ENCODE measurements around the gene ERG.

ERG gene

GRCh38 chr21:38356883-38357625 is 141.2 kb downstream of the ERG start:
- DNase-seq (ENCODE audit: low spot score), result no peak

GRCh38 chr21:38355992-38356781 is 142.1 kb downstream of the ERG start:
- DNase-seq (ENCODE audit: low spot score), result peak; percentile 72

- DNase-seq (ENCODE audit: low spot score), result no peak
Measured at GRCh38 chr21:38355353-38355752, 142.9 kb downstream of the ERG start.

GRCh38 chr21:38354746-38355145 is 143.5 kb downstream of the ERG start:
- DNase-seq (ENCODE audit: low spot score), result no peak

GRCh38 chr21:38354231-38354630 is 144.0 kb downstream of the ERG start:
- no peak for DNase-seq (ENCODE audit: low spot score)

- DNase-seq (ENCODE audit: low spot score), result peak; percentile 40
Measured at GRCh38 chr21:38352536-38353219, 145.6 kb downstream of the ERG start.

- DNase-seq (ENCODE audit: low spot score), result peak; percentile 35
Measured at GRCh38 chr21:38351961-38352521, 146.2 kb downstream of the ERG start.

GRCh38 chr21:38351176-38351959 is 146.9 kb downstream of the ERG start:
- no peak for DNase-seq (ENCODE audit: low spot score)

GRCh38 chr21:38350684-38351083 is 147.6 kb downstream of the ERG start:
- DNase-seq (ENCODE audit: low spot score), result no peak

- no peak for DNase-seq (ENCODE audit: low spot score)
Measured at GRCh38 chr21:38349977-38350376, 148.3 kb downstream of the ERG start.

GRCh38 chr21:38349111-38349746 is 149.0 kb downstream of the ERG start:
- no peak for DNase-seq (ENCODE audit: low spot score)

- DNase-seq (ENCODE audit: low spot score), result no peak
Measured at GRCh38 chr21:38346286-38346685, 152.0 kb downstream of the ERG start.

- DNase-seq (ENCODE audit: low spot score), result peak; percentile 32
Measured at GRCh38 chr21:38343691-38344090, 154.6 kb downstream of the ERG start.

GRCh38 chr21:38342739-38343138 is 155.5 kb downstream of the ERG start:
- no peak for DNase-seq (ENCODE audit: low spot score)

- DNase-seq (ENCODE audit: low spot score), result no peak
Measured at GRCh38 chr21:38341546-38342012, 156.7 kb downstream of the ERG start.

GRCh38 chr21:38340131-38340530 is 158.1 kb downstream of the ERG start:
- no peak for DNase-seq (ENCODE audit: low spot score)

GRCh38 chr21:38337793-38338192 is 160.5 kb downstream of the ERG start:
- DNase-seq (ENCODE audit: low spot score), result no peak

- no peak for DNase-seq (ENCODE audit: low spot score)
Measured at GRCh38 chr21:38334866-38335265, 163.4 kb downstream of the ERG start.

GRCh38 chr21:38333301-38334272 is 164.7 kb downstream of the ERG start:
- DNase-seq (ENCODE audit: low spot score), result no peak

- DNase-seq (ENCODE audit: low spot score), result no peak
Measured at GRCh38 chr21:38330666-38331065, 167.6 kb downstream of the ERG start.
